HG03354 (cell line): Measurements from ENCODE around the gene SLC22A12.
"Not testable (repeated sequence)": the region's sequence is repeated elsewhere in the genome, so short reads cannot be mapped to it uniquely, and the experiment has no call there.

Experiments used
- ATAC-seq: cut with Tn5 transposase; IDR thresholded peaks from one replicate; pipeline ENCODE4 v1.9.1; 2021; ENCODE audit warnings: mild to moderate bottlenecking; ENCODE audit not compliant: unreplicated experiment, poor library complexity, severe bottlenecking

The SLC22A12 gene

DNA sequence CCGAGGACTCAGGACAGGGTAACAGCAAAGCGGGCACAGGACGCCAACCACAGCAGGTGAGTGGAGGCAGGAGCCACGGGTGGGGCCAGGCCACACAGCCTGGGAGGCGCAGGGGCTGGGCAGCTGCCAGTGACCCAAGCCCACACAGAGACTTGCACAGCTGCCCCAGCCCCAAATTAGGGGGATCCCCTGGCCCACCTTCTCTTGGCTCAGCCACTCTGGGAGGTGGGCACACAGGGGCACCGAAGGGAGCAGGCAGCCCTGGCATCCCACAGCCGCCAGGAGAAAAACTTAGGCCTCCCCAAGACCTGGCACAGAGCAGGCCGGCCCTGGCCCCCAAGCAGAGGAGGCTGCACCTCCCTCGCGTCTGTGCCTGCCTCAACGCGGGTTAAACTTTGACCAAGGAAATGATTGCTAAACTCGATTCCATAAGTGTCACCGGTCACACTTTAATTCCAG, at the start of gene SLC22A12:
Gene SLC22A12, plus strand, starts transcription at position 458 of the 459 bp plus-strand sequence. CDS start 337 bp downstream, outside the sequence.
- no peak for ATAC-seq

DNA sequence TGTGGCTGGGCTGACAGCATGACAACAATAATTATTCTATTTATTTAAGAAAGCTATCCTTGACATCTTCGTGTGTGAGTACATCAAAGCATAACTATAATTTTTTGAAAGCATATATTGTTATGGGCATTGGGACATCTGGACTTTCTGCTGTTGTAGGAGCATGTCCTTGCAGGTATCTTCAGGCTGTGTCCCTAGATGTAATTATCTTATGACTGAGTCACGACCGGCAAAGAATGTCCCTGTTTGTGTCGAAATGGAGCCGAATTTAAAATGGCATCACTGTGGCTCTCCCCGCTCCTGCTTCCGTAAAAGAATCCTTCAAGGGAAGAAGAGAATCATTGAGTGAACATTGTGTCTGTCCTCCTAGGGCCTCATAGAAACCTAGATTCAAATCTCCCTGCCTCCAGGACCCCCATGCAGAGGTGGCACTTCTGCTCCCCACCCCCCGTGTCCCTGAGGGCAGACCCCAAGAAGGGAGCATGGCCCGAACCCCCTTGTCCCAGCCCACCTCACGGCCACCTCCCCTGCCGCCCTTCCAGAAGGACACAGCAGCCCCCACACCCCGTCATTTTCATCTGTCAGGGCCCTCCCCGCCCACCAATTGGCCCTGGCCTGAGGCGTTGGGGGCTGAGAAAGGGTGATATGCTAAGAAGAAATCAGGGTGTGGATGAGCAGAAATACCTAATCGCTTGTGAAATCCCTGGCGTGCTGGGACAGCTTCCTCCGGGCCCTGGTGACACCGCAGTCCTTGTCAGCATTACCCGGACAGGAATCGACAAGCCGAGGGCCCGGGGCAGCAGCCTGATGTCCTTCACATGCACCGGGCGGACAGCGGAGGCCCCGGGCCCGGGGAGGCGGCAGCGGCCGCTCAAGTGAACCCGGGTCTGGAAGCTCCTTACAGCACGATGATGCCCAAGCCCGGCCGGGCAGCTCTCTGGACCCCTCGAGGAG, 48.6 kb upstream of the SLC22A12 start:
- ATAC-seq: no peak

DNA sequence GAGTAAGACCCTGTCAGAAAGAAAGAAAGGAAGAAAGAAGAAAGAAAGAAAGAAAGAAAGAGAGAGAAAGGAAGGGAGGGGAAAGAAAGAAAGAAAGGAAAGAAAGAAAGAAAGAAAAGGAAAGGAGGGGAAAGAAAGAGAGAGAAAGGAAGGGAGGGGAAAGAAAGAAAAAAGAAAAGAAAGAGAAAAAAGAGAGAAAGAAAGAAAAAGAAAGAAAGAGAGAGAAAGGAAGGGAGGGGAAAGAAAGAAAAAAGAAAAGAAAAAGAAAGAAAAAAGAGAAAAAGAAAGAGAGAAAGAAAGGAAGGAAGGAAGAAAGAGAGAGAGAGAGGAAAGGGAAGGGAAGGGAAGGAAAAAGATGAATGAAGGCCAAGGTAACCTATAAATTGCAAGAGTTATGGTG, 47.2 kb upstream of the SLC22A12 start:
- no peak for ATAC-seq

DNA sequence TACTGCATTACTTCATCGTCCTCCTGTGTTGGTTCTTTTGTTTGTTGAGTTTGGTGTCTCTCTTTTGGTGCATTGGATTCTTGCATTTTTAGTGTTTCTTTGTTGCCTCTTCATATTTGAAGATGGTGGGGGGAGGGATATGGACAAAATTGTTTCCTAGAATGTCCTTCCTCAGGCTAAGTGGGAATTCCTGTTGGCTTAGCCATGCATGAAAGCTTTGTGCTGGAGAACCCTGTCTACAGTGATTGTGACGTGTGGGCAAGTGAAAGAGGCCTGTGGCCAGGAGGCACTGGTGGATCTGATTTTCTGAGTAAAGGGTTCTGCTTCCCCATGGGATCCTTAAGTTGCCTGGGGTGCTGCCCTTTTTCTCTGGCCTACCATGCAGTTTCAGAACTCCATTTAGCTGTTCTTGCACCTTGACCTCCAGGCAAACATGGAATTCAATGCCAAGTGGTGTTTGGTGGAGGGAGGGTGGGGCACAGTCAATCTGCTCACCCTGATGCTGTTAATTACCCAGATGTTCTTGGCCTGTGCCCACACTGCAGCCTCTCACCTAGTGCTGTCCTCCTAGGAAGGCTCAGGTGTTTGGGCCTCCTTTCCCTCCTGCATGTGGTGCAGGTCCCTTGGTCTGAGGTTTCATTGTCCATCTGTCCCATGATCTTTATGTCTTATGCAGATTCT, 46.3 kb upstream of the SLC22A12 start:
- no peak for ATAC-seq

GRCh38 chr11:64545619-64546018, 45.4 kb upstream of the SLC22A12 start:
- no peak for ATAC-seq

GRCh38 chr11:64546176-64546575, 44.8 kb upstream of the SLC22A12 start:
- ATAC-seq: no peak

DNA sequence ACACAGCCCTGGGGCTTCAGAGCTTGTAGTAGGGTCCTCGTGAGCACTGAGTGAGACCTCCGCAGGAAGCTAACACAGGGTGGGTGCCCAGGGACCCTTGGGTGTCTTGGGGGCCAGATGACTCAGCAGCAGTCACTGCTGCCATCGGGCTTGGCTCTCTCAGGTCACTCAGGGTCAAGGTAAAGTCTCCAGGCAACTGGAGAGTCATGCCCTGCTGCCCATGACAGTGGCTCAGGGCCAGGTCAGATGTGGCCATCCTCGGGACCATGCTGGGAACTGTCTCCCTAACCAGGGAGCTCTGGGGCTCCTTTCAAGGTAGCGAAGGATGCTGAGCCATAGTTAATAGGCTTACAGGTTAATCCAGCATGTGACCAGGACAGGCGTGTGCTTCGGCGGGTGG, 44.4 kb upstream of the SLC22A12 start:
- no peak for ATAC-seq

DNA sequence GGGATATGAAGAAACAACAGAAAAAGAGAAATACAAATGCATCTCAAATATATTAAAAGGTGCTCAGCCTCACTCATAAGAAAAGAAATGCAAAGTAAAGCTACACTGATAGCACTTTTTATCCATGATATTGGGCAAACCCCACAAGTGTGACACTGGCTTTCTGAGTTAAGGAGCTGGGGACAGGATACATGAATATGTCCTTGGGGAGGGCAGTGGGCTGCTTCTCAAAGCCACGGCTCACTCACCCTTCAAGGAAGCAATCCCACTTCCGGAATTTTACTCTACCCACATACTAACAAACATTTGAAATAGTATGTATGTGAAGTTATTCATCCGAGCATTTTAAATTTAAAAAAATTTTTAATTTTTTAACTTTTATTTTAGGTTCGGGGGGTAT, 41.1 kb upstream of the SLC22A12 start:
- no peak for ATAC-seq

DNA sequence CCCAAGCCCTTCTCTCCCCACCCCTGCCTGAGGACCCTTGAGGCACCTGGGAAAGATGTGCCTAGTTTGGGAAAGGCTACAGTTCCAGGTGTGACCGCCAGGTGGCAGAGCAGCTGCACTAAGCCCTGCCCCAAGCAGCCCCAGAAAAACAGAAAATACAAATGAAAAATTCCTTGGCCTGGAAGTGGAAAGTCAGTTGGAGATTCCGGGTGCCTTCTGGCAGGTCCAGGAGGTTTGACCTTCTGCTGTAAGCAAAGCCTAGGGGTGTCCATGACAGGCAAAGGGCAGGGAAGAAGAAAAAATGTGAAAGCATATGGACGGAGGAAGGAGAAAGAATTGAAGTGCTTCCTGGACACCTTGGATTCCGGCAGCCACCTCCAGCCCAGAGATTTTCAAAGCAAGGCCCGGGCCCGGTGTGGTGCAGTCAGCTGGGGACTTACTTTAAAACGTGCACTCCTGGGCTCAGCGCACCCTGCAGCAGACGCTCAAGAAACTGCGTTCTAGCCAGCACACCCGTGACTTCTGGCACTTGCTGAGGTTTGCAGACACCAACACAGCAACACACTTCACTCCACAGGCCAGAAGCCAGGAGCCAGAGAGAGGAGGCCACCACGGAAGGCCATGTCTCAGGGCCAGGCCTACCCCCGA, 37.3 kb upstream of the SLC22A12 start:
- ATAC-seq: no peak

GRCh38 chr11:64556044-64556720, 34.8 kb upstream of the SLC22A12 start:
- no peak for ATAC-seq

GRCh38 chr11:64556721-64557250, 34.2 kb upstream of the SLC22A12 start:
- ATAC-seq: no peak

DNA sequence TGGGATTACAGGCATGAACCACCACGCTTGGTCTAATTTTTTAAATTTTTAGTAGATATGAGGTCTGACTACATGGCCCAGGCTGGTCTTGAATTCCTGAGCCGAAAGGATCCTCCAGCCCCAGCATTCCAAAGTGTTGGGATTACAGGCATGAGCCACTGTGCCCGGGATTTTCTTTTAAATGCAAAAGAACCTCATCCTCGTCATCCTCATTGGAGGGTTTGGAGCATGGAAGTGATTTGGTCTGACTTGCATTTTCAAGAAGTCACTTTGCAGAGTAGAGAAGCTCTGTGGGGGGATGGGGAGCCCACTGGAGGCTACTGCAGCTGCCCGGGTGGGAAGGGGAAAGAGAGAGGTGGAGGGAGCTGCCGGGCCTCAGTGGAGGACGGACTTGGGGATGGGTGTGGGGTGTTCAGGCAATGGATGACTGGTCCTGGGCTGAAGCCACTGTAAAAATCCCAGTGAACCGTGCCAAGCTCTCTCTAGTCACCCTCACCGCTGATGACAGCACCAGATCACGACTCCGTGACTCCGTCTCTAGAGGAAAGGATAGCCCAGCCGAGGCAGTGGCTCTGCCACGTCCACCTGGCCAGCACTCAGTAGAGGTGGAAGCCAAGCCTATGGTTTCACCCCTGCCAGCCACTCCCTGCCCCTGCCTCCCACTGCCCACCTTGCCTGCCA, 32.8 kb upstream of the SLC22A12 start:
- ATAC-seq: no peak

- no peak for ATAC-seq
These were observed 32.2 kb upstream of the SLC22A12 start for GRCh38 chr11:64558869-64559268.

GRCh38 chr11:64559351-64560138, 31.5 kb upstream of the SLC22A12 start:
- no peak for ATAC-seq

GRCh38 chr11:64560139-64560771, 30.8 kb upstream of the SLC22A12 start:
- no peak for ATAC-seq

- ATAC-seq: no peak
These were observed 30.1 kb upstream of the SLC22A12 start for GRCh38 chr11:64560941-64561340.

- not testable (repeated sequence) for ATAC-seq
These were observed 29.6 kb upstream of the SLC22A12 start for GRCh38 chr11:64561429-64561828.
